Motor neuron (in vitro differentiated cells): ENCODE measurements around the gene RIMBP3C. TPM values are rescaled to one million over a fixed set of nuclear protein-coding genes. Genes with fewer than 3 reads are reported as not detected.
"Not testable (repeated sequence)": the region's sequence is repeated elsewhere in the genome, so short reads cannot be mapped to it uniquely, and the experiment has no call there.

Source experiments
- ATAC-seq, 8 experiments: fragments of 200-7000 bp; cut with Tn5 transposase; replicated peaks in 6 of 8; 2 replicates each; pipeline ENCODE4 v1.8.0; 2021; ENCODE audit warnings: mild to moderate bottlenecking in 8 of 8, moderate library complexity in 8 of 8
- H3K27ac ChIP-seq, 2 donors: fragments of 250-450 bp; sonication (Bioruptor Pico); 2 replicates each; pipeline ENCODE4 v1.9.0; 2021; ENCODE audit warnings: antibody characterized with exemption in 2 of 2, mild to moderate bottlenecking in 2 of 2, moderate library complexity in 1 of 2
- H3K4me1 ChIP-seq, 2 donors: fragments of 250-450 bp; sonication (Bioruptor Pico); replicated peaks in 1 of 2; 2 replicates each; pipeline ENCODE4 v1.6.1; 2021; ENCODE audit warnings: antibody characterized with exemption in 2 of 2, mild to moderate bottlenecking in 2 of 2, moderate library complexity in 1 of 2
- H3K4me3 ChIP-seq, 5 donors: fragments of 250-450 bp; sonication (Bioruptor Pico); 2 replicates each; pipeline ENCODE4 v1.9.0; 2021; ENCODE audit warnings: antibody characterized with exemption in 5 of 5, mild to moderate bottlenecking in 5 of 5, moderate library complexity in 4 of 5
- WGBS, 10 experiments: fragments of 450-650 bp; shearing (Covaris generic); methylation state at CpG; one replicate each; pipeline ENCODE4 v1.0.0; 2022; 5-methylcytosine and 5-hydroxymethylcytosine counted together
- in situ Hi-C, 9 experiments: fragments of 400-800 bp; cut with MboI; loops; one replicate each; pipeline ENCODE4 v1.15.0; 2021; ENCODE audit warnings: low sequenced_read_pairs in 9 of 9, low pct_unique_long_range_greater_than_20kb in 2 of 9; ENCODE audit not compliant: unreplicated experiment in 9 of 9
- total RNA-seq, 8 experiments: library from RNA; unstranded; fragments of 300-600 nt; gene quantifications; 2 replicates each; pipeline versions ENCODE4 v1.2.3 to v1.2.4, GENCODE V29; 2022

RIMBP3C gene
- total RNA-seq, 8 experiments from 2014 or later: 0.09 to 0.92 (median 0.20) TPM; not detected in 2

GRCh38 chr22:21569459-21570170, 18.4 kb upstream of the RIMBP3C start:
- Histone ChIP-seq H3K27ac (no peak overlapping the region), H3K4me1 (peaks cover 16 to 19% of the 10 kb centered on the region in 2 donors), H3K4me3 (peak overlapping the region in 4 of 5 donors; percentile 69 to 96 (median 78))
- in situ Hi-C loops: no loop called here
- ATAC-seq: no peak
- WGBS, 10 experiments: 44 to 83% (median 71%) methylated on average over 1 to 7 of the region's 8 CpGs; no CpG with 5 or more reads in 1 of the 10 experiments

DNA sequence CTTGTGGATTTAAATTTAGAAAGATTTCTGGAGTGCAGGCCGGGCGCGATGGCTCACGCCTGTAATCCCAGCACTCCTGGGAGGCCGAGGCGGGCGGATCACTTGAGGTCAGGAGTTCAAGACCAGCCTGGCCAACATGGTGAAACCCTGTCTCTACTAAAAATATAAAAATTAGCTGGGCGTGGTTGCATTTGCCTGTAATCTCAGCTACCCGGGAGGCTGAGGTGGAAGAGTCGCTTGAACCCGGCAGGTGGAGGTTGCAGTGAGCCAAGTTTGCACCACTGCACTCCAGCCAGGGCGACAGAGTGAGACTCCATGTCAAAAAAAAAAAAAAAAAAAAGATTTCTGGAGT, 17.8 kb upstream of the RIMBP3C start:
- Histone ChIP-seq H3K4me1 (peaks cover 16 to 19% of the 10 kb centered on the region in 2 donors), H3K4me3 (peak overlapping the region; percentile 69 to 96 (median 85))
- WGBS, 10 experiments: 0 to 60% (median 40%) methylated on average over 1 to 9 of the region's 12 CpGs; no CpG with 5 or more reads in 3 of the 10 experiments
- H3K27ac ChIP-seq, ATAC-seq, in situ Hi-C loops: not testable (repeated sequence)

GRCh38 chr22:21568347-21569075, 17.2 kb upstream of the RIMBP3C start:
- Histone ChIP-seq H3K4me3 (peak overlapping the region; percentile 69 to 96 (median 85)), H3K27ac (peak overlapping the region; percentile 86 to 93), H3K4me1 (peaks cover 16 to 19% of the 10 kb centered on the region in 2 donors)
- WGBS, 10 experiments: 0 to 40% (median 1%) methylated on average over 1 to 17 of the region's 26 CpGs
- ATAC-seq: peak; percentile 22 to 54 (median 41)
- in situ Hi-C loops: no loop called here

- H3K4me3 ChIP-seq: peak within 1 kb of the TSS; percentile 69 to 96 (median 85)
- peak within 1 kb of the TSS; percentile 86 to 93 for H3K27ac ChIP-seq
- peaks cover 16 to 19% of the 10 kb centered on the region in 2 donors for H3K4me1 ChIP-seq
- in situ Hi-C loops: no loop called here
- ATAC-seq: peak; percentile 54 to 82 (median 74)
- WGBS, 10 experiments: 0 to 8% (median 0%) methylated on average over 2 to 6 of the region's 85 CpGs; no CpG with 5 or more reads in 7 of the 10 experiments
These were observed 16.4 kb upstream of the RIMBP3C start, which contains the start of gene UBE2L3 for GRCh38 chr22:21567456-21568346. UBE2L3 (plus strand) TSS chr22:21567714; CDS start chr22:21567745, 31 bp downstream.

DNA sequence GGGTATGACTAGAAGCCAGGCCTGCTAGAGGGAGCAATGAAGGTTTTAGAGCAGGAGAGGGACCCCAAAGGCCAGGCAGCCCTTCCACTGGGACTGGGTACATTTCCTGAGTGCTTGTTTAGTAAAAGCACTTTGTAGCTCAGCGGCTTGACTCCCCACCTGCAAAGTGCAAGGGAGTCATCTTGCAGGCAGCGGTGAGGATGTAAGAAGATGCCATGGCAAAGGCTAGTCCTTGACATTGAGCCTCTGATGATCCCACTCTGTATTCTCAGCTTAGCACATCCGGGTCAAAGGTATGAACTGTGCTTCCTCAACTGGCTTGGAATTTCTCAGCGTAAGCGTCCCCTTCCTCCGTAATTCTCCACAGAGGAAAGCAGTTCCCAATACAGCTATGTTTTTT, 13.2 kb upstream of the RIMBP3C start:
- in situ Hi-C loops: no loop called here
- WGBS, 10 experiments: 70 to 100% (median 92%) methylated on average over 1 to 4 of the region's 6 CpGs; no CpG with 5 or more reads in 5 of the 10 experiments
- peaks cover 5 to 6% of the 10 kb centered on the region in 2 donors for H3K4me1 ChIP-seq
- no peak overlapping the region for H3K4me3 ChIP-seq
- no peak overlapping the region for H3K27ac ChIP-seq
- ATAC-seq: no peak

GRCh38 chr22:21563912-21564311, 12.7 kb upstream of the RIMBP3C start:
- in situ Hi-C loops: no loop called here
- Histone ChIP-seq H3K4me3 (no peak overlapping the region), H3K4me1 (peaks cover under 1 to 1% of the 10 kb centered on the region in 2 donors), H3K27ac (peak overlapping the region in 1 of 2 donors; percentile 26)
- no peak for ATAC-seq
- 72 to 100% (median 93%) methylated on average over 2 to 8 of the region's 8 CpGs; no CpG with 5 or more reads in 2 of the 10 experiments for WGBS, 10 experiments

- H3K4me3 ChIP-seq, H3K4me1 ChIP-seq, ATAC-seq, in situ Hi-C loops, H3K27ac ChIP-seq: not testable (repeated sequence)
- no CpG with 5 or more reads among the region's 3 CpGs for WGBS, 10 experiments
These were observed 9.4 kb upstream of the RIMBP3C start for GRCh38 chr22:21560657-21561056.

GRCh38 chr22:21559345-21560125, 8.3 kb upstream of the RIMBP3C start:
- ATAC-seq: peak in 2 of 8 experiments; percentile 16
- in situ Hi-C loops, H3K27ac ChIP-seq, H3K4me3 ChIP-seq, H3K4me1 ChIP-seq: not testable (repeated sequence)
- no CpG with 5 or more reads among the region's 10 CpGs for WGBS, 10 experiments

DNA sequence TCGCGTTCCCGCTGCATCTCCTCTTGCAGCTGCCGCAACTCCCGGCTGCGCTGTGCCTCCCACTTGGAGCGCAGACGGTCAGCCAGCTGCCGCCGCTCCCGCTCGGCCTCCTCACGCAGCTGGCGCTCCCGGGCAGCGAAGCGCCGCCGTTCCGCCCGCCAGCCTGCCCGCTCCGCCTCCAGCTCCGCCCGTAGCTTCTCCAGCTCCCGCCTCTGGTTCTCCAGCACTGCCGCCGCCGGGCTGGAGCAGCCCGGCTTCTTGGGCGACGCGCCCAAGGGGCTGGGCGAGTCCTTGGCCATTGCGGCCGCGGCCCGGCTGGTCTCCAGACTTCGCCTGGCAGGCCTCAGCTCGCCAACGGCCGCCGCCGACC, 598 bp downstream of the RIMBP3C start:
- H3K27ac ChIP-seq, in situ Hi-C loops, H3K4me3 ChIP-seq, H3K4me1 ChIP-seq: not testable (repeated sequence)
- WGBS, 10 experiments: no CpG with 5 or more reads among the region's 44 CpGs
- ATAC-seq: peak; percentile 57 to 81 (median 73)

DNA sequence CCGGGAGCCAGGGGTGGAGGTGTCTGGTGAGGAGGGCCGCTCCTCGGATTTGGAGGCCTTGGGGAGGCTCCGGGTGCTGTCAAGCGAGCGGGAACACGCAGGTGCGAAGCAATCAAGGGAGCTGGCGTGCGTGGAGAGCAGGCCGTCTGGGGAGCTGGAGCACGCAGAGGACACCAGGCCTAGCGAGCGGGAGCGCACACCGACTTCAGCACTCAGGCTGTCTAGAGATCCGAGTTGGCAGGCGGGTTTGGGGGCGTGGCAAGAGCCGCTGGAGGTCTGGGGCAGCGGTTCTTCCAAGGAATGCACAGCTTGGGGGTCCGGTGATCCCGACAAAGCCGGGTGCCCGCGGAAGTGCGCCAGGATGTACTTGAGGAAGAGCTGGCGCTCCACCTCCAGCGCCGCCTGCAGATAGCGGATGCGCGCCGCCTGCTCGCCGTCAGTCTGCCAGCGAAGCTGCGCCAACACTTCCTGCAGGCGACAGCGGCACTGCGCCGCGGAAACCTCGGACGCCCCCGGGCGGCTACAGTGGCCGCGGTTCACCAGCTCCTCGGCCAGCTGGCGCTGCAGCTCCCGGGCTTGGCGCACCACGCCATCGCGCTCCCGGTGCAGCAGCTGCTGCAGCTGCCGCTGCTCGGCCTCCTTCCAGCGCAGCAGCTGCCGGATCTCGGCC, 1.1 kb downstream of the RIMBP3C start:
- WGBS, 10 experiments: no CpG with 5 or more reads among the region's 62 CpGs
- peak; percentile 63 to 91 (median 84) for ATAC-seq
- H3K27ac ChIP-seq, in situ Hi-C loops, H3K4me1 ChIP-seq, H3K4me3 ChIP-seq: not testable (repeated sequence)

DNA sequence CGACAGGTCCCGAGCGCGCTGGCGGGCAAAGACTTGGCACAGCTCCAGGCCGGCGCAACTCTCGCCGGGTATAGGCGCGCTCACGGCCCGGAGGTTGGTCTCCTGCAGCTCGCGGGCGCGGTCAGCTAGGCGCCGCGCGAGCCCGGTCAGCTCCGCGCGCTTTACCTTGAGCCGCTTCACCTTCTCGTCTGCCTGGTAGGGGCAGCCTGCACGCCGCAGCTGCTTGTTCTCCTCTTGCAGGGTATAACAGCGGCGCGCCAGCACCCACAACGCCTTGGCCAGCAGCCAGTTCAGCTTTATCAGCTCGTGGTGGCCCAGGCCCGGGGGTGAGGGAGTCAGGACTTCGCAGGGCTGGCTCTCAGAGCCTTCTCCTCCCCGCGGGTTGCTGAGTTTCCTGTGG, 1.7 kb downstream of the RIMBP3C start:
- in situ Hi-C loops, H3K4me1 ChIP-seq, H3K27ac ChIP-seq, H3K4me3 ChIP-seq: not testable (repeated sequence)
- peak in 5 of 8 experiments; percentile 4 to 23 (median 18) for ATAC-seq
- WGBS, 10 experiments: no CpG with 5 or more reads among the region's 38 CpGs
